Measurements from ENCODE around the gene RPS6KB2.

RPS6KB2 gene

GRCh38 chr11:67435727-67436458 is 7.6 kb downstream of the RPS6KB2 start:
- Mint-ChIP-seq H3K27me3 (no peaks in the 10 kb centered on the region), H3K4me3 (peak overlapping the region; percentile 93), H3K9me3 (no peaks in the 10 kb centered on the region), H3K4me1 (peaks cover 51% of the 10 kb centered on the region), H3K36me3 (peaks cover 21% of the 10 kb centered on the region), H3K27ac (peak overlapping the region; percentile 86)
- ATAC-seq (ENCODE audit: low read depth) (peak; percentile 1), DNase-seq (ENCODE audit: low spot score in 2 of 2) (no peak)

GRCh38 chr11:67436459-67437081 is 8.3 kb downstream of the RPS6KB2 start:
- H3K4me1 Mint-ChIP-seq, result peaks cover 54% of the 10 kb centered on the region

DNA sequence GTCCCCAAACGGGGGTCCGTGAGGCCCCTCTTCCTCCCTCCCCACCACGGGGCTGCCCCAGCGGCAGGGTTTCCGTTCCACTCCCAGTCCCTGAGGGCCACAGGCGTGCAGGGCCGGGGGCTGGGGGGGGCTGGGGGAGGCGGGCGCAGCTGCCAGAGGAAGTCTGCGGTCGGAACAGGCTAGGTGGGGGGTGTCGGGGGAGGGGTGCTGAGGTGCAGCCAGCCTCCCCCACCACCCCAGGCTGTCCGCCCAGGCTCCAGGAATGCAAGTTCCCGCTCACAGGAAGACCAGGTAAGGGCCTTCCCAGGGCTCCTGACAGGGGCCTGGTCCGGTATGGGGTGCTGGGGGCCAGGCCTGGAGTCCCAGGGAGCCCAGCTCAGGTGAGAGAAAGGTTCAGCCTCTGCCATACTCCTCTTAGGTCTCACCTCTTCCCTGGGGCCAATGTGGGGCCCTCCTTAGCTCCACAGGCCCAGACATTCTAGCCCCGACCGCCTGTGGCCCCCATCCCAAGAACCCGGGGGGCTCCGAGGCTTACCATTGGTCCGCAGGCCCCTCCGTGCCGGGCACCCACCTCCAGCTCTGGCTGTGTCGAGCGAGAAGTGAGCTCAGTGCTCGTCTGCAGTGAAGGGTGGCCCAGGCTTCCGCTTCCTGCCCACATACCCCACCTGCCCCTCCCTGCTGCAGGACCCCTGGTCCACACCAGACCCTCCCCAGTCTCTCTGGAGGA is 9.0 kb downstream of the RPS6KB2 start, which contains the start of gene PTPRCAP:
Gene PTPRCAP (minus strand): TSS at position 601 of the 727 bp plus-strand sequence. CDS start 63 bp downstream, at position 538.
- Mint-ChIP-seq H3K9me3 (no peaks in the 10 kb centered on the region), H3K4me1 (peaks cover 54% of the 10 kb centered on the region), H3K27ac (peak within 1 kb of the TSS; percentile 92), H3K27me3 (no peaks in the 10 kb centered on the region), H3K4me3 (peak within 1 kb of the TSS; percentile 93), H3K36me3 (peaks cover 17% of the 10 kb centered on the region)
- DNase-seq (ENCODE audit: low spot score in 2 of 2) (peak; percentile 67 to 68), ATAC-seq (ENCODE audit: low read depth) (peak; percentile 57)

More at GRCh38 chr11:67436459-67437081, 8.3 kb downstream of the RPS6KB2 start:
- DNase-seq (ENCODE audit: low spot score in 2 of 2) (peak; percentile 58 to 63), ATAC-seq (ENCODE audit: low read depth) (peak; percentile 53)
- peaks cover 21% of the 10 kb centered on the region for H3K36me3 Mint-ChIP-seq
- no peaks in the 10 kb centered on the region for H3K27me3 Mint-ChIP-seq
- peak overlapping the region; percentile 86 for H3K27ac Mint-ChIP-seq
- H3K9me3 Mint-ChIP-seq, result no peaks in the 10 kb centered on the region
- H3K4me3 Mint-ChIP-seq, result peak overlapping the region; percentile 93

- no peaks in the 10 kb centered on the region for H3K27me3 Mint-ChIP-seq
- H3K4me1 Mint-ChIP-seq, result peaks cover 58% of the 10 kb centered on the region
- no peaks in the 10 kb centered on the region for H3K9me3 Mint-ChIP-seq
- DNase-seq (ENCODE audit: low spot score in 2 of 2) (peak in 1 of 2 donors; percentile 41), ATAC-seq (ENCODE audit: low read depth) (no peak)
- peak overlapping the region; percentile 86 for H3K27ac Mint-ChIP-seq
- H3K4me3 Mint-ChIP-seq, result peak overlapping the region; percentile 93
- H3K36me3 Mint-ChIP-seq, result peaks cover 17% of the 10 kb centered on the region
Observed at GRCh38 chr11:67437809-67438157, 9.5 kb downstream of the RPS6KB2 start.

GRCh38 chr11:67438158-67438902 is 10.0 kb downstream of the RPS6KB2 start:
- H3K36me3 Mint-ChIP-seq, result peaks cover 17% of the 10 kb centered on the region
- peaks cover 57% of the 10 kb centered on the region for H3K4me1 Mint-ChIP-seq
- no peaks in the 10 kb centered on the region for H3K27me3 Mint-ChIP-seq
- DNase-seq (ENCODE audit: low spot score in 2 of 2) (peak; percentile 60 to 65), ATAC-seq (ENCODE audit: low read depth) (peak; percentile 55)
- H3K27ac Mint-ChIP-seq, result peak overlapping the region; percentile 92
- H3K4me3 Mint-ChIP-seq, result peak overlapping the region; percentile 93
- no peaks in the 10 kb centered on the region for H3K9me3 Mint-ChIP-seq

GRCh38 chr11:67439321-67440228 is 11.3 kb downstream of the RPS6KB2 start:
- Mint-ChIP-seq H3K4me3 (peak overlapping the region; percentile 93), H3K36me3 (peaks cover 17% of the 10 kb centered on the region), H3K27me3 (no peaks in the 10 kb centered on the region), H3K4me1 (peaks cover 52% of the 10 kb centered on the region), H3K9me3 (no peaks in the 10 kb centered on the region), H3K27ac (peak overlapping the region; percentile 92)
- ATAC-seq (ENCODE audit: low read depth) (no peak), DNase-seq (ENCODE audit: low spot score in 2 of 2) (no peak)

DNA sequence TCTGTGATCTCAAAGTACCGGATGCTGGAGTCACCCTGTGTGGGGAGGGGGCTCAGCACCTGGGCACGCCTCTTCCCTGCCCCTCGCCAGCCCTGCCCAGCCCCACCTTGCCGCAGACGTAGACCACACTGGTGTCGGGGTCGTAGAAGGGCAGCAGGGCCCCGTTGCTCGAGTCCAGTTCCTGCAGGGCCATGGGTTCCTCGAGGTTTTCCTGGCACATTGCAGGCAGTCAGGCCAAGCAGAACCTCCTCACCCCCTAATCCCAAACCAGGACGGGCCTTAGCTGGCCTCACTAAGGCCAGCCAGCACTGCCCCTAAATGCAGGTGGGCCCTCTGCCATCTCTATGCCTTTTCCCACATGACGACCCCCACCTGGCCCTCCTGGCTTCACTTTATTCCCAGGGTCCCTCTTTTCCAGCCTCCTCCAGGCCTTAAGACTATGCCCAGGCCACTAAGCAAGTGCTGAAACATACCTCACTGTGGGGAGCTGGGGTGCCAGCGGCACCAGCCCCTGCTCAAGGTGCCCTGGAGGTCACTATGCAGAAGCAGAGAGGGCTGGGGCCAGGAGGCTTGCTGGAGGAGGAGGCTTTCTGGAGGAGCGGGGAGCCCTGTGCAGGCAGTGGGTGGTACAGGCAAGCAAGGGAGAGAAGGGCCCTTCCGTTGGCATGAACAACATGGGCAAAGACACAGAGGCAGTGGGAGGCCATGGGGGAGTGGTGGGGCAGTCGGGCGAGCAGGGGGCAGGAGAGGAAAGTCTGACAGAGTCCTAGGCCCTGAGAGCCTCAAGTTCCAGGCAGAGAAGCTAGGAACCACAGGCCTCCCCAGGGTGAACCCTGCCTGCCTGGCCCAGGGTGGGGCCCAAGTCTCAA is 12.2 kb downstream of the RPS6KB2 start:
- ATAC-seq (ENCODE audit: low read depth), result no peak
- Mint-ChIP-seq H3K4me3 (peak overlapping the region; percentile 76), H3K4me1 (peaks cover 57% of the 10 kb centered on the region), H3K27ac (peak overlapping the region; percentile 92), H3K27me3 (no peaks in the 10 kb centered on the region), H3K36me3 (peaks cover 13% of the 10 kb centered on the region), H3K9me3 (no peaks in the 10 kb centered on the region)
- peak in 1 of 2 donors; percentile 45 for DNase-seq (ENCODE audit: low spot score in 2 of 2)

- H3K4me3 Mint-ChIP-seq, result peak overlapping the region; percentile 58
- no peak for ATAC-seq (ENCODE audit: low read depth)
- H3K27me3 Mint-ChIP-seq, result no peaks in the 10 kb centered on the region
- H3K27ac Mint-ChIP-seq, result peak overlapping the region; percentile 92
- H3K4me1 Mint-ChIP-seq, result peaks cover 59% of the 10 kb centered on the region
- no peaks in the 10 kb centered on the region for H3K9me3 Mint-ChIP-seq
- DNase-seq (ENCODE audit: low spot score in 2 of 2), result peak in 1 of 2 donors; percentile 35
- H3K36me3 Mint-ChIP-seq, result peaks cover 9% of the 10 kb centered on the region
Observed at GRCh38 chr11:67441098-67441563, 12.8 kb downstream of the RPS6KB2 start.

DNA sequence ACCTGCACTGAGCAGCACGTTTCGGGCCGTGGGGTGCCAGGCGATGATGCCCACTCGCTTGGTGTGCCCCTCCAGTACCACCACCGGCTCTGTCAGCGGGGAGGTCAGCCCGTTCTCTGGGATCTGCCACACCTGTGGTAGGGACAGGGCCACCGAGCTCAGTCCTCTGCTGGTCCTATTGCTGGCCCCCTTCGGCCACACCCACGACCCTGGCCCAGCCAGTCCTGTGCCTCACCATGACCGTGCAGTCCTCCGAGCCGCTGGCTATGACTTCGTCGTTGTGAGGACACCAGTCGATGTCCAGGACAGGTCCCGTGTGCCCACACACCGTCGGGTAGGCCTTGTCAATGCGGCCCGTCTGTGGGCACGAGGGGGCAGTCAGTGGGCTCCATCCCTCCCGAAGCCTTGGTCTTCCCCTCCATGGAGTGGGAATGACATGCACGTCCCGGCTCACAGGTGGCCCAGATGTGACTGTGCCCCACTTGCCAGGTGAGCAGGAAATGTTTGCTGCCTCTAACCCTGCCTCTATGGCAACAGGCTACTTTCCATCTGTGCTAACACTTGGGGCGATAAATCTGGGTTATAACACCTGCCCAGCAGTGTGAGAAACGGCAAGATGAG is 13.5 kb downstream of the RPS6KB2 start:
- ATAC-seq (ENCODE audit: low read depth) (peak; percentile 11), DNase-seq (ENCODE audit: low spot score in 2 of 2) (peak in 1 of 2 donors; percentile 39)
- peaks cover 58% of the 10 kb centered on the region for H3K4me1 Mint-ChIP-seq

DNA sequence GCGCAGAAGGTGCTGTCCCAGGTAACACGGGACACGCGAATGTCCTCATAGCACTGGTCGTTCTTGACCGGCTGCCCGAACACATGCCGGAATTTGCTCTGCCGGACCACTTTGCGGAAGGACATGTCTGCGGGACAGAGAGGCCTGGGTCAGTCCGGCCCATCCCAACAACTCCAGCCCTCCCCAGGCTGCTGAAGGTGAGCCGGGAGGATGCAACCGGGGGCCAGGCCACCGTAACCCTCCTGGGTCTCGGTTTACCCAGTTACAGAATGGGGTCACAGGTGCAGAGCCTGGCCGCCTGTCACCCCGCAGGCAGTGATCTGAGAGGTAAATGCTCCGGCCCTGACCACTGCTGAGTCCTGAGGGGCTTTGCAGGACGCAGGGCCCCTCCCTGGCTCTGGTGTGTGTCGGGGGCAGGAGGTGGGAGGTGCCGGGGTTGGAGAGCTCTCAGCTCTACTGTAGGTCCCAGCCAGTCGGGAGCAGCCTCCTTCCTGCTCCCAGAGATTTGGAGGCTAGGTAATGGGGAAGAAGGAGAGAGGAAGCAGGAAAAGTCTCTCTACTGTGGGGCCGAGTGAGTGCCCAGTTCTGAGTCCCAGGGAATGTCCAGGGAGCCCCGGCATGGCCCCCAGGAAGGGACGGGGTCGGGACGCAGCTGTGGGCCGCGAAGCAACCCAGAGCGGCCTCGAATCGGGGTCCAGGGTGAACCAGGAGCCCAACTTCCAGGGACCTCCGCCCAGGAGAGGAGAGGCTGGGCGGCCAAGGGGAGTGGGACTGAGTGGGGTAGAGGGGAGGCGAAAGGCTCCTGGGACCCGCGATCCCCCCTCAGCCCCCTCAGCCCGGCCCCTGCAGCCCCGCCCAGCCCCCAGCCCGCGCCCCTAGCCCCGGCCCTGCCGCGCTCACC is 14.5 kb downstream of the RPS6KB2 start:
- no peaks in the 10 kb centered on the region for H3K9me3 Mint-ChIP-seq
- peaks cover 4% of the 10 kb centered on the region for H3K36me3 Mint-ChIP-seq
- H3K4me3 Mint-ChIP-seq, result peak overlapping the region; percentile 78
- H3K27ac Mint-ChIP-seq, result peak overlapping the region; percentile 92
- no peaks in the 10 kb centered on the region for H3K27me3 Mint-ChIP-seq
- DNase-seq (ENCODE audit: low spot score in 2 of 2) (peak in 1 of 2 donors; percentile 34), ATAC-seq (ENCODE audit: low read depth) (no peak)
- peaks cover 60% of the 10 kb centered on the region for H3K4me1 Mint-ChIP-seq

More for the DNA sequence above, 13.5 kb downstream of the RPS6KB2 start:
- Mint-ChIP-seq H3K9me3 (no peaks in the 10 kb centered on the region), H3K27ac (peak overlapping the region; percentile 92), H3K4me3 (peak overlapping the region; percentile 49), H3K36me3 (peaks cover 4% of the 10 kb centered on the region), H3K27me3 (no peaks in the 10 kb centered on the region)

DNA sequence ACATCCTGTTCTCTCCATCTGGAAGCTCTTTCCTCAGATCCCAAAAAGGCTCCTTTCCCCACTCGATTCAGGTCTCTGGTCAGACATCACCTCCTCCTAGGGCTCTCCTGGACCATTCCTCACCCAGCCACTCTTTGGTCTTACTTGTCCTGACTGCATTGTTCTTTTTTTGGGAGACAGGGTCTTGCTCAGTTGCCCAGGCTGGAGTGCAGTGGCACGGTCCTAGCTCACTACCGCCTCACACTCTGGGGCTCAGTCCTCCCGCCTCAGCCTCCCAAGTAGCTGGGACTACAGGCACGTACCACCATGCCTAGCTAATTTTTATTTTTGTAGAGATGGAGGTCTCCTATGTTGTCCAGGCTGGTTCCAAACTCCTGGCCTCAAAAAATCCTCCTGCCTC is 17.2 kb downstream of the RPS6KB2 start:
- no peaks in the 10 kb centered on the region for H3K27me3 Mint-ChIP-seq
- H3K9me3 Mint-ChIP-seq, result no peaks in the 10 kb centered on the region
- DNase-seq (ENCODE audit: low spot score in 2 of 2) (no peak), ATAC-seq (ENCODE audit: low read depth) (no peak)
- H3K36me3 Mint-ChIP-seq, result no peaks in the 10 kb centered on the region
- peaks cover 59% of the 10 kb centered on the region for H3K4me1 Mint-ChIP-seq
- peak overlapping the region; percentile 97 for H3K27ac Mint-ChIP-seq
- H3K4me3 Mint-ChIP-seq, result peak overlapping the region; percentile 82

Measured in memory B cell (primary cell).